CD4-positive, alpha-beta memory T cell (primary cell): ENCODE results near the gene TIGAR. TPM values are rescaled to one million over a fixed set of nuclear protein-coding genes. Genes with fewer than 3 reads are reported as not detected.

Experiments
- CTCF ChIA-PET: fragments of 350-600 bp; sonication (Branson Sonifier 250); formaldehyde crosslinking; loops from one replicate; lab custom pipeline; 2021; ENCODE audit warnings: inconsistent platforms; ENCODE audit not compliant: partially characterized antibody; lab: Charles Lee
- POLR2A ChIA-PET: fragments of 350-600 bp; sonication (Branson Sonifier 250); formaldehyde crosslinking; loops from one replicate; lab custom pipeline; 2021; ENCODE audit not compliant: partially characterized antibody; lab: Charles Lee
- DNase-seq, 5 donors: peaks; one replicate each; pipeline versions ENCODE4 v3.0.0 to v3.0.0-alpha.2; 2020 to 2022; ENCODE audit warnings: mixed read lengths in 1 of 5
- H3K27ac ChIP-seq: one replicate; pipeline ENCODE4 v1.7.0; 2013; ENCODE audit warnings: low read depth, low read length
- H3K27me3 ChIP-seq: 2 replicates; pipeline ENCODE4 v1.7.0; 2013; ENCODE audit warnings: mild to moderate bottlenecking, low read length, moderate library complexity; ENCODE audit not compliant: insufficient read depth
- H3K36me3 ChIP-seq: 2 replicates; pipeline ENCODE4 v1.7.0; 2013; ENCODE audit warnings: mild to moderate bottlenecking, low read length, moderate library complexity; ENCODE audit not compliant: insufficient read depth
- H3K4me1 ChIP-seq: 2 replicates; pipeline ENCODE4 v1.7.0; 2013; ENCODE audit warnings: mild to moderate bottlenecking, low read length, moderate library complexity; ENCODE audit not compliant: insufficient read depth
- H3K4me3 ChIP-seq, 2 donors: one replicate each; pipeline ENCODE4 v1.7.0; 2013; ENCODE audit warnings: low read length in 2 of 2, mild to moderate bottlenecking in 1 of 2
- H3K9me3 ChIP-seq, 2 donors: one replicate each; pipeline ENCODE4 v1.7.0; 2013; ENCODE audit warnings: low read length in 2 of 2, control low read depth in 1 of 2; ENCODE audit not compliant: control insufficient read depth in 1 of 2
- H3K27ac Mint-ChIP-seq, 7 donors: one replicate each; pipeline ENCODE4 v1.8.0; 2020 to 2021; ENCODE audit warnings: mixed read lengths in 7 of 7, mild to moderate bottlenecking in 6 of 7, inconsistent platforms in 3 of 7, moderate library complexity in 3 of 7
- H3K27me3 Mint-ChIP-seq, 2 donors: one replicate each; pipeline ENCODE4 v1.8.0; 2020 to 2021; ENCODE audit warnings: mixed read lengths in 2 of 2
- H3K36me3 Mint-ChIP-seq, 2 donors: one replicate each; pipeline ENCODE4 v1.8.0; 2020 to 2021; ENCODE audit warnings: mixed read lengths in 2 of 2, inconsistent platforms in 1 of 2, mild to moderate bottlenecking in 1 of 2
- H3K4me1 Mint-ChIP-seq, 4 donors: one replicate each; pipeline ENCODE4 v1.8.0; 2020 to 2021; ENCODE audit warnings: mixed read lengths in 4 of 4, mild to moderate bottlenecking in 1 of 4
- H3K4me3 Mint-ChIP-seq, 8 donors: one replicate each; pipeline ENCODE4 v1.8.0; 2020 to 2021; ENCODE audit warnings: mixed read lengths in 8 of 8, mild to moderate bottlenecking in 7 of 8, moderate library complexity in 6 of 8, inconsistent platforms in 3 of 8
- H3K9me3 Mint-ChIP-seq, 8 donors: one replicate each; pipeline ENCODE4 v1.8.0; 2020 to 2021; ENCODE audit warnings: mixed read lengths in 8 of 8, mild to moderate bottlenecking in 5 of 8, inconsistent platforms in 3 of 8, moderate library complexity in 1 of 8
- intact Hi-C: fragments of 100-400 bp; cut with micrococcal nuclease; formaldehyde crosslinking; loops from one replicate; pipeline ENCODE4 v1.15.1; 2023
- polyA plus RNA-seq, 2 donors: library from polyadenylated mRNA; unstranded; fragments of 300-500 nt; fragmentation: Illumina TruSeq; gene quantifications; one replicate each; pipeline ENCODE4 v1.2.3, GENCODE V29; 2021
- total RNA-seq, 2 experiments: library from RNA; stranded (reverse); gene quantifications; one replicate each; pipeline ENCODE4 v1.2.3, GENCODE V29; 2021

TIGAR gene
- total and polyA plus RNA-seq, 4 experiments from 2014 or later, result 1.9 to 17.3 (median 8.9) TPM

- peak overlapping the region; percentile 34 for H3K27ac ChIP-seq
These were observed 42.5 kb upstream of the TIGAR start for GRCh38 chr12:4278329-4279197.

GRCh38 chr12:4279198-4279690 lies 41.8 kb upstream of the TIGAR start:
- peak overlapping the region; percentile 72 to 98 (median 93) for H3K27ac Mint-ChIP-seq
- H3K36me3 Mint-ChIP-seq, result peaks cover 66 to 92% of the 10 kb centered on the region in 2 donors
- Histone ChIP-seq H3K27ac (peak overlapping the region; percentile 34), H3K4me3 (no peak overlapping the region), H3K36me3 (peaks cover 72% of the 10 kb centered on the region), H3K27me3 (no peaks in the 10 kb centered on the region), H3K4me1 (peaks cover 81% of the 10 kb centered on the region), H3K9me3 (no peaks in the 10 kb centered on the region)
- ChIA-PET POLR2A (interaction anchor here (0.8 to 13.1 kb wide), 8 partner anchors 11 to 392 kb away, joined by 3 to 253 read pairs (median 36); no protein-coding TSS in a partner anchor), CTCF (interaction anchor here (1.1 to 16.3 kb wide), 15 partner anchors 10 to 979 kb away, joined by 3 to 304 read pairs (median 70); no protein-coding TSS in a partner anchor)
- H3K9me3 Mint-ChIP-seq, result no peaks in the 10 kb centered on the region
- no peaks in the 10 kb centered on the region for H3K27me3 Mint-ChIP-seq
- H3K4me1 Mint-ChIP-seq, result peaks cover 42 to 90% (median 74%) of the 10 kb centered on the region in 4 donors
- intact Hi-C loops, result no loop called here
- no peak for DNase-seq
- H3K4me3 Mint-ChIP-seq, result peak overlapping the region; percentile 18 to 68 (median 52)

More at GRCh38 chr12:4278329-4279197, 42.5 kb upstream of the TIGAR start:
- H3K9me3 Mint-ChIP-seq, result no peaks in the 10 kb centered on the region
- Histone ChIP-seq H3K4me1 (peaks cover 74% of the 10 kb centered on the region), H3K27me3 (no peaks in the 10 kb centered on the region), H3K9me3 (no peaks in the 10 kb centered on the region), H3K36me3 (peaks cover 65% of the 10 kb centered on the region), H3K4me3 (no peak overlapping the region)
- H3K4me1 Mint-ChIP-seq, result peaks cover 37 to 88% (median 69%) of the 10 kb centered on the region in 4 donors
- peak overlapping the region; percentile 85 to 98 (median 93) for H3K27ac Mint-ChIP-seq
- POLR2A ChIA-PET, result interaction anchor here (0.8 to 13.1 kb wide), 13 partner anchors 10 to 394 kb away, joined by 3 to 253 read pairs (median 4); no protein-coding TSS in a partner anchor
- CTCF ChIA-PET, result interaction anchor here (0.7 to 16.3 kb wide), 22 partner anchors 8 to 978 kb away, joined by 3 to 304 read pairs (median 19); partner anchors contain the start of gene PARP11
- DNase-seq, result no peak
- intact Hi-C loops, result no loop called here
- H3K4me3 Mint-ChIP-seq, result peak overlapping the region in 7 of 8 donors; percentile 39 to 68 (median 61)
- no peaks in the 10 kb centered on the region for H3K27me3 Mint-ChIP-seq
- peaks cover 61 to 89% of the 10 kb centered on the region in 2 donors for H3K36me3 Mint-ChIP-seq

DNA sequence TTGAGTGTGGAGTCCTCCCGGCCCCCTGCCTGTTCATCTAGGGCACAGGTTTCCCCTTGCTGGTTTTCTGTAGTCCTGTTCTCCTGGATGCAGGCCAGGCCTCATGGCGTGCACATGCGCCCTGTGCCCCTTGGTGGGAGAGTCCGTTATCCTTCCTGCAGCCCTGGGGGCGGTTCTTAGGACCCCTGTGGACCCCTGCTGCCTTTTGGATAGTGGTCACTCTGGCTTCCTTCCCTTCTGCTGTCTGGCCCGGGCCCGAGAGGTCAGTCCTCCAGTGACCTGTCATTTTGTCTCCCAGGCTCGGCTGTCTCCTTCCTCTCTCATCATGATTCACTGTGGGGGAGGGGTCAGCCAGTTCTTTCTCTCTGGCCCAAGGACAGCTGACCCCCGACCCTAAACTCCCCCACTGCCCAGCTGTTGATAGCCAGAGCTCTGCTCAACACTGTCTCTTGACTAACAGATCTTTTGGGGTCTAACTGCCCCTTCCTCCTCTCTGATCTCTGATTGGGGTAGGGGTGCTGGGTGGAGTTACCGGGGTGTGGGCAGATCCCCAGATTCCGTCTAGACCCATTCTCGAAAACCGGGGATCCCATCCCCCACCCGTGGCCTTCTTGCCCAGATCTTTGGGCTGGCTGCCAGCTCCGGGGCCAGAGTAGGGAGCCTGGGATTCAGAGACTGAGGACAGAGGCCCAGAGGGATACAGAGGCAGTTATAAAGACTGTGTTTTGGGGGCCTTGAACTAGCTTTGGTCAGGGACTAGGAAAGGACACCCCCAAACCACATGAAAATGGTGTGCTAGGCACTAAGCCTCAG lies 40.5 kb upstream of the TIGAR start:
- Histone ChIP-seq H3K27me3 (no peaks in the 10 kb centered on the region), H3K9me3 (no peaks in the 10 kb centered on the region), H3K36me3 (peaks cover 82% of the 10 kb centered on the region), H3K4me3 (no peak overlapping the region), H3K27ac (peak overlapping the region; percentile 16), H3K4me1 (peaks cover 94% of the 10 kb centered on the region)
- no peaks in the 10 kb centered on the region for H3K9me3 Mint-ChIP-seq
- H3K4me3 Mint-ChIP-seq, result peak overlapping the region in 7 of 8 donors; percentile 17 to 74 (median 62)
- no peaks in the 10 kb centered on the region for H3K27me3 Mint-ChIP-seq
- H3K36me3 Mint-ChIP-seq, result peaks cover 77 to 94% of the 10 kb centered on the region in 2 donors
- no peak for DNase-seq
- CTCF ChIA-PET, result interaction anchor here (5.6 to 16.3 kb wide), 5 partner anchors 13 to 393 kb away, joined by 76 to 304 read pairs (median 128); no protein-coding TSS in a partner anchor
- peaks cover 46 to 99% (median 81%) of the 10 kb centered on the region in 4 donors for H3K4me1 Mint-ChIP-seq
- intact Hi-C loops, result no loop called here
- POLR2A ChIA-PET, result interaction anchor here (5.2 to 13.1 kb wide), 2 partner anchors 12 to 137 kb away, joined by 26 to 253 read pairs; no protein-coding TSS in a partner anchor
- peak overlapping the region; percentile 73 to 98 (median 79) for H3K27ac Mint-ChIP-seq

DNA sequence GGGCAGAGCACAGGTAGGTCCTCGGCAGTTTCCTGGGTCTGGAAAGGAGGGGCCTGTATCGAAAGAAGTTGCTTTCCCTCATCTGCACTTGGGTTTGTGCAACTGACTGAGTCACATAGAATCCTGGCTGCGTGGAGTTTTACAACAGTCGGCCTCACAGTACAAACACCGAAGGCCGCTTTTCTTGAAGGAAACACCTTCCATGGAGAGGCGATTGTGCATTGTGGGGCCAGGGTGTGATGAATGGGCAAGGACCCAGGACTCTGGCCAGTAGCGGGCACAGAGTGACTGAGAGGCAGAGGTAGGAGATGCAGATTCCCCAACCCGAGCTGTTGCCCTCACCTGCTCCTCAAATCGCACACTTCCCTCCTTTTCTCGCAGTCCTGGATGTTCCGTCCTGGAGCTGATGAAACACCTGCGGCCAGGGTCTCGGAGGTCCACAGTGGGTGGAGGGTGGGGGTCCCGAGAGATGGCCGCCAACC lies 39.8 kb upstream of the TIGAR start:
- Histone ChIP-seq H3K27me3 (no peaks in the 10 kb centered on the region), H3K4me1 (peaks cover 97% of the 10 kb centered on the region), H3K36me3 (peaks cover 89% of the 10 kb centered on the region), H3K9me3 (no peaks in the 10 kb centered on the region), H3K27ac (peak overlapping the region; percentile 16), H3K4me3 (no peak overlapping the region)
- ChIA-PET POLR2A (interaction anchor here (1.7 kb wide), 1 partner anchor 12 kb away, joined by 8 read pairs; no protein-coding TSS in a partner anchor), CTCF (interaction anchor here (1.1 to 16.3 kb wide), 4 partner anchors 12 to 394 kb away, joined by 3 to 304 read pairs (median 146); no protein-coding TSS in a partner anchor)
- no peaks in the 10 kb centered on the region for H3K27me3 Mint-ChIP-seq
- intact Hi-C loops, result no loop called here
- H3K36me3 Mint-ChIP-seq, result peaks cover 77 to 94% of the 10 kb centered on the region in 2 donors
- H3K9me3 Mint-ChIP-seq, result no peaks in the 10 kb centered on the region
- H3K27ac Mint-ChIP-seq, result peak overlapping the region; percentile 28 to 98 (median 79)
- DNase-seq, result no peak
- peaks cover 48 to 100% (median 83%) of the 10 kb centered on the region in 4 donors for H3K4me1 Mint-ChIP-seq
- peak overlapping the region in 1 of 8 donors; percentile 26 for H3K4me3 Mint-ChIP-seq

DNA sequence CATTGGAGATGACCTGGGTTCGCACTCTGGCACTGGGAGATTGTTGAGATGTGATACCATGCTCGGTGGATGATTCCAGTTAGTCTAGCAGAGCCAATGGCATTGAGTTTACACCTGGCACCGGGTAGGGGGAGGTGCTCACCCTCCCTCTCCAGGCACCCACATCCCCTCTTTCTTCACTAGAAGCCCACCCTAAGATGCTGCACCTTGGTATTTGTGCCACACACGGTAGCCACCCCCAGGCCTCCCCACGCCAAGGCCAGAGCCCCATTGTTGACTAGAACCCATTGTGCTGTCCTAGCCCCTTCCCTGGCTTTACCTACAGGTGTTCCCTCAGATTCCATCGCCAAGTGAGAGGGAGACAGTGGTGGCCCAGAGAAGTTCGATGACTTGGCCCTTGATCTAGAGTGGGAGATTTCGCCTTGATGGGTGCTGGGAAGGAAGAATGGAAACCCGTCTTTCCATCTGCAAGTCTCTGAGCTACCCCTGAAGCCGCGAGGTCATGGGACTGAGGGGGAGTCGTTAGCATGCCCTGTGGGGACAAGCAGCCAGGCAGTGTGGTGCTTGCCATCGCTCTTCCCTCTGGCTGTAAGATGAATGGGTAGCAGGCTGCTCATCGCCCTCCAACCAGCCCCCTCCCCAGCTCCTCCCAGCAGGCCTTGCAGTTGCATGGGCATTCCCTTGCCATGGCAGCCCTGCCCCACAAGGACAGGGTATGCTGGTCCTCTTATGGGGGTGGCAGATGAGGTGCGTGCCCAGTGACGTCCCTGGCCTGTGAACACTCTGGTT lies 38.7 kb upstream of the TIGAR start:
- Histone ChIP-seq H3K27ac (no peak overlapping the region), H3K27me3 (no peaks in the 10 kb centered on the region), H3K4me3 (no peak overlapping the region), H3K36me3 (peaks cover 92% of the 10 kb centered on the region), H3K4me1 (peaks cover 97% of the 10 kb centered on the region), H3K9me3 (no peaks in the 10 kb centered on the region)
- Mint-ChIP-seq H3K4me3 (peak overlapping the region in 2 of 8 donors; percentile 23 to 32), H3K9me3 (peaks cover 0 to 2% (median 0%) of the 10 kb centered on the region in 8 donors), H3K27ac (peak overlapping the region; percentile 46 to 90 (median 75)), H3K36me3 (peaks cover 82 to 96% of the 10 kb centered on the region in 2 donors), H3K4me1 (peaks cover 45 to 100% (median 83%) of the 10 kb centered on the region in 4 donors), H3K27me3 (no peaks in the 10 kb centered on the region)
- CTCF ChIA-PET, result interaction anchor here (1.1 to 16.3 kb wide), 4 partner anchors 175 to 395 kb away, joined by 3 to 304 read pairs (median 110); no protein-coding TSS in a partner anchor
- POLR2A ChIA-PET, result interaction anchor here (1.1 to 1.7 kb wide), 2 partner anchors 9 to 14 kb away, joined by 3 to 8 read pairs; partner anchors contain the start of gene CCND2
- DNase-seq, result no peak
- intact Hi-C loops, result no loop called here
